ENCODE results near the gene PQBP1. TPM values are rescaled to one million over a fixed set of nuclear protein-coding genes. Genes with fewer than 3 reads are reported as not detected.
A peak's percentile ranks its signal among the peaks of the same experiment; 100 is the strongest.
"Not testable (repeated sequence)": the region's sequence is repeated elsewhere in the genome, so short reads cannot be mapped to it uniquely, and the experiment has no call there.

Gene PQBP1, protein sequence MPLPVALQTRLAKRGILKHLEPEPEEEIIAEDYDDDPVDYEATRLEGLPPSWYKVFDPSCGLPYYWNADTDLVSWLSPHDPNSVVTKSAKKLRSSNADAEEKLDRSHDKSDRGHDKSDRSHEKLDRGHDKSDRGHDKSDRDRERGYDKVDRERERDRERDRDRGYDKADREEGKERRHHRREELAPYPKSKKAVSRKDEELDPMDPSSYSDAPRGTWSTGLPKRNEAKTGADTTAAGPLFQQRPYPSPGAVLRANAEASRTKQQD
- 27.2 and 38.3 TPM in 2 replicates for total RNA-seq

DNA sequence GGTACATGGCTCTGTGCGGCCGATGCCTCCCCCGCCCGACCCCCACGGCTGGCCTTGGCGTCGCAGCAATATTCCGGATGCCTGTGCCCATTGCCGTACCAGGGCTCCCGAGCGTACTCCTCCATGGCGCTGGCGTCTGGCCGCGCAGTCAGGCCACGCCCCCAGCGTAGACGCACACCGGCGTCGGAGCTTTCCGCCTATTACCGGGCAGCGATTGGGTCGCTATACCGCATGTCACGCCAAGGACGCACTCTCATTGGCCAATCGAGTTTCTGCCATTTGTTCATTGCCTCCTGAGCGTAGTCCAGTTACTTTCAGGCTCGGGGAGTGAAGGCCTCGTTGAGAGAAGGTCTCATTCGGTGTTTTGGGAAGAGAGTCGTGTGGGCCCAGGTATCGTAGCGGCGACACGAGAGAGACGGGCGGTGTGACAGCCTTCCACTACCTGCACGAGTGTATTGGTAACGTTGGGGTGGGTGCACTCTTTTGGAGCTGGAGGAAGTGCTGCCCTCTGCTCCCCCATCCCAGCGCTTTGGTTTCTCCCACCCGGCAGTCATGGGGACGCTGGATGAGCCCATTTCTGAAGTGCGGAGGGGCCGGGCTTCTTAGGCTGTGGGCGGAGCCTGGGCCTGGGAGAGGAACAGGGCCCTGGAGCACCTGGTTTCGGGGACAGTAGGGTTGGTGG lies at the start of gene PQBP1, which contains the start of gene TIMM17B:
Gene PQBP1 (plus strand): TSS at position 306 of the 682 bp plus-strand sequence. CDS start 580 bp downstream, outside the sequence.
Gene TIMM17B (minus strand): TSS at position 144 of the 682 bp plus-strand sequence. CDS start 19 bp downstream, at position 125.
- TF ChIP-seq, protein P1, sequence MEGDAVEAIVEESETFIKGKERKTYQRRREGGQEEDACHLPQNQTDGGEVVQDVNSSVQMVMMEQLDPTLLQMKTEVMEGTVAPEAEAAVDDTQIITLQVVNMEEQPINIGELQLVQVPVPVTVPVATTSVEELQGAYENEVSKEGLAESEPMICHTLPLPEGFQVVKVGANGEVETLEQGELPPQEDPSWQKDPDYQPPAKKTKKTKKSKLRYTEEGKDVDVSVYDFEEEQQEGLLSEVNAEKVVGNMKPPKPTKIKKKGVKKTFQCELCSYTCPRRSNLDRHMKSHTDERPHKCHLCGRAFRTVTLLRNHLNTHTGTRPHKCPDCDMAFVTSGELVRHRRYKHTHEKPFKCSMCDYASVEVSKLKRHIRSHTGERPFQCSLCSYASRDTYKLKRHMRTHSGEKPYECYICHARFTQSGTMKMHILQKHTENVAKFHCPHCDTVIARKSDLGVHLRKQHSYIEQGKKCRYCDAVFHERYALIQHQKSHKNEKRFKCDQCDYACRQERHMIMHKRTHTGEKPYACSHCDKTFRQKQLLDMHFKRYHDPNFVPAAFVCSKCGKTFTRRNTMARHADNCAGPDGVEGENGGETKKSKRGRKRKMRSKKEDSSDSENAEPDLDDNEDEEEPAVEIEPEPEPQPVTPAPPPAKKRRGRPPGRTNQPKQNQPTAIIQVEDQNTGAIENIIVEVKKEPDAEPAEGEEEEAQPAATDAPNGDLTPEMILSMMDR (IDR thresholded peaks at IDR 0.05; ENCODE audit: insufficient read depth, low read depth, low read length) = no peak
- DNase-seq (ENCODE audit: low read depth) = peak; percentile 96
- peak within 1 kb of the TSS; percentile 79 for H3K4me3 ChIP-seq (ENCODE audit: low read depth, low read length)

DNA sequence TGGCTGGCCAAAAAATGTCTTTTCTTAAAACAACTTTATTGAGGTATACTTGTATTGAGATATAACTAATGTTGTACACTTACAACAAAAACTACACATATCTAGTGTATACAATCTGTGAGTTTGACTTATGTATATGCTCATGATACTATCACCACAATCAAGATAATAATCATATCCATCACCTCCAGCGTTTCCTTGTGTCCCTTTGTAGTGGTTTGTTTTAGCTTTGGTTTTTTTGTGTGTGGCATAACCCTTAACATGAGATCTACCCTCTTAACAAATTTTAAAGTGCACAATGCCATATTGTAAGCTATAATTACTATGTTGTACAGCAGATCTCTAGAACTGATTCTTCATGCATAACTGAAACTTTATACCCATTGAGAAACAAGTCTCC lies 48.9 kb upstream of the PQBP1 start:
- H3K4me3 ChIP-seq (ENCODE audit: low read depth, low read length) = no peak overlapping the region
- TF ChIP-seq, protein P1 (IDR thresholded peaks at IDR 0.05; ENCODE audit: insufficient read depth, low read depth, low read length) = no peak
- DNase-seq (ENCODE audit: low read depth) = no peak

GRCh38 chrX:48852857-48853256 lies 44.9 kb upstream of the PQBP1 start:
- TF ChIP-seq, protein P1 (IDR thresholded peaks at IDR 0.05; ENCODE audit: insufficient read depth, low read depth, low read length) = no peak
- no peak overlapping the region for H3K4me3 ChIP-seq (ENCODE audit: low read depth, low read length)
- no peak for DNase-seq (ENCODE audit: low read depth)

- H3K4me3 ChIP-seq (ENCODE audit: low read depth, low read length); DNase-seq (ENCODE audit: low read depth): not testable (repeated sequence)
These were observed 44.2 kb upstream of the PQBP1 start for GRCh38 chrX:48853494-48853893.

- not testable (repeated sequence) for DNase-seq (ENCODE audit: low read depth); H3K4me3 ChIP-seq (ENCODE audit: low read depth, low read length)
These were observed 43.5 kb upstream of the PQBP1 start for GRCh38 chrX:48854121-48854804.

DNA sequence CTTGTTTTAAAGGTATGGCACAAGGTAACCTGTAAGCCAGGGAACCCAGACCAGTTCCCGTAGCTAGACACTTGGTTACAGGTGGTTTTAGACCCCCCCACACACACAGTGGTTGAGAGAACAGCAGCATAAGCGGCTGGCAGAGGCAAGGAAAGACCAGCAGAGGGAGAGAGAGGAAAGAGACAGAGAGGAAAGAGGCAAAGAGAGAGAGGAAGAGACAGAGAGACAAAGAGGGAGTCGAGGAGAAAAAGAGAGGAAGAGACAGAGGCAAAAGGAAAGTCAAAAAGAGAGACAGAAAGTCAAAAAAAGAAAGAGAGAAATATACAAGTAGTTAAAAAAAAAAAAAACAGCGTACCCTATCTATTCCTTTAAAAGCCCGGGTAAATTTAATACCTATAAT lies 42.8 kb upstream of the PQBP1 start:
- peak; percentile 17 for DNase-seq (ENCODE audit: low read depth)
- no peak overlapping the region for H3K4me3 ChIP-seq (ENCODE audit: low read depth, low read length)
- TF ChIP-seq, protein P1 (IDR thresholded peaks at IDR 0.05; ENCODE audit: insufficient read depth, low read depth, low read length) = peak; percentile 58

GRCh38 chrX:48864210-48864609 lies 33.5 kb upstream of the PQBP1 start:
- TF ChIP-seq, protein P1 (IDR thresholded peaks at IDR 0.05; ENCODE audit: insufficient read depth, low read depth, low read length) = no peak
- no peak overlapping the region for H3K4me3 ChIP-seq (ENCODE audit: low read depth, low read length)
- DNase-seq (ENCODE audit: low read depth) = peak; percentile 84

DNA sequence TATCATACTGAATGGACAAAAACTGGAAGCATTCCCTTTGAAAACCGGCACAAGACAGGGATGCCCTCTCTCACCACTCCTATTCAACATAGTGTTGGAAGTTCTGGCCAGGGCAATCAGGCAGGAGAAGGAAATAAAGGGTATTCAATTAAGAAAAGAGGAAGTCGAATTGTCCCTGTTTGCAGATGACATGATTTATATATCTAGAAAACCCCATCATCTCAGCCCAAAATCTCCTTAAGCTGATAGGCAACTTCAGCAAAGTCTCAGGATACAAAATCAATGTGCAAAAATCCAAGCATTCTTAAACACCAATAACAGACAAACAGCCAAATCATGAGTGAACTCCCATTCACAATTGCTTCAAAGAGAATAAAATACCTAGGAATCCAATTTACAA lies 25.7 kb upstream of the PQBP1 start:
- DNase-seq (ENCODE audit: low read depth); H3K4me3 ChIP-seq (ENCODE audit: low read depth, low read length): not testable (repeated sequence)

GRCh38 chrX:48876944-48877343 lies 20.8 kb upstream of the PQBP1 start:
- not testable (repeated sequence) for DNase-seq (ENCODE audit: low read depth); H3K4me3 ChIP-seq (ENCODE audit: low read depth, low read length)

Data from fibroblast of villous mesenchyme (primary cell).